AG04450 (cell line): Measurements from ENCODE around the gene ARMC10. TPM values are rescaled to one million over a fixed set of nuclear protein-coding genes. Genes with fewer than 3 reads are reported as not detected.
"Not testable (repeated sequence)": the region's sequence is repeated elsewhere in the genome, so short reads cannot be mapped to it uniquely, and the experiment has no call there.

Source experiments
- CTCF ChIA-PET: fragments of 300-600, 350-600 bp; formaldehyde crosslinking; extraction: SDS; loops from one replicate; lab custom pipeline; 2022; ENCODE audit warnings: antibody characterized with exemption, inconsistent platforms; lab: Charles Lee
- POLR2A ChIA-PET: fragments of 350-600 bp; formaldehyde crosslinking; extraction: SDS; loops from one replicate; lab custom pipeline; 2021; ENCODE audit warnings: antibody characterized with exemption, inconsistent platforms; lab: Yijun Ruan, JAX
- DNase-seq: peaks from one replicate; pipeline ENCODE4 v3.0.0-alpha.2; 2011; ENCODE audit warnings: low read depth, low spot score
- H3K27ac ChIP-seq: one replicate; pipeline ENCODE4 v1.5.1; 2012; ENCODE audit warnings: low read depth, low read length, control low read depth
- H3K27me3 ChIP-seq: one replicate; pipeline ENCODE4 v1.6.0; 2012; ENCODE audit warnings: low read length; ENCODE audit not compliant: control insufficient read depth, insufficient read depth
- H3K4me3 ChIP-seq: 2 replicates; pipeline ENCODE4 v1.5.1; 2011; ENCODE audit warnings: mild to moderate bottlenecking, low read depth, low read length, control low read depth
- H3K9me3 ChIP-seq: 2 replicates; pipeline ENCODE4 v1.5.1; 2012; ENCODE audit warnings: low read length; ENCODE audit not compliant: control insufficient read depth, insufficient read depth
- CTCF ChIP-seq: IDR thresholded peaks from 2 replicates; pipeline ENCODE4 v1.5.1; 2011; ENCODE audit warnings: low read depth, low read length, control low read depth, inconsistent platforms
- polyA plus RNA-seq: library from polyadenylated mRNA; depleted of rRNA; stranded (reverse); fragments of >200 nt; gene quantifications from 2 replicates; pipeline ENCODE4 v1.2.3, GENCODE V29; 2011

Gene ARMC10
- polyA plus RNA-seq, 1 experiment: 54.9 TPM

- Histone ChIP-seq H3K4me3 (no peak overlapping the region), H3K27ac (no peak overlapping the region), H3K27me3 (no peaks in the 10 kb centered on the region), H3K9me3 (peaks cover 6% of the 10 kb centered on the region; the same call in 1 of the 2 replicates)
- TF ChIP-seq CTCF: no peak
- CTCF ChIA-PET: no interaction called here
- DNase-seq: no peak
- POLR2A ChIA-PET: no interaction called here
Observed at GRCh38 chr7:103037476-103037822, 37.5 kb upstream of the ARMC10 start.

DNA sequence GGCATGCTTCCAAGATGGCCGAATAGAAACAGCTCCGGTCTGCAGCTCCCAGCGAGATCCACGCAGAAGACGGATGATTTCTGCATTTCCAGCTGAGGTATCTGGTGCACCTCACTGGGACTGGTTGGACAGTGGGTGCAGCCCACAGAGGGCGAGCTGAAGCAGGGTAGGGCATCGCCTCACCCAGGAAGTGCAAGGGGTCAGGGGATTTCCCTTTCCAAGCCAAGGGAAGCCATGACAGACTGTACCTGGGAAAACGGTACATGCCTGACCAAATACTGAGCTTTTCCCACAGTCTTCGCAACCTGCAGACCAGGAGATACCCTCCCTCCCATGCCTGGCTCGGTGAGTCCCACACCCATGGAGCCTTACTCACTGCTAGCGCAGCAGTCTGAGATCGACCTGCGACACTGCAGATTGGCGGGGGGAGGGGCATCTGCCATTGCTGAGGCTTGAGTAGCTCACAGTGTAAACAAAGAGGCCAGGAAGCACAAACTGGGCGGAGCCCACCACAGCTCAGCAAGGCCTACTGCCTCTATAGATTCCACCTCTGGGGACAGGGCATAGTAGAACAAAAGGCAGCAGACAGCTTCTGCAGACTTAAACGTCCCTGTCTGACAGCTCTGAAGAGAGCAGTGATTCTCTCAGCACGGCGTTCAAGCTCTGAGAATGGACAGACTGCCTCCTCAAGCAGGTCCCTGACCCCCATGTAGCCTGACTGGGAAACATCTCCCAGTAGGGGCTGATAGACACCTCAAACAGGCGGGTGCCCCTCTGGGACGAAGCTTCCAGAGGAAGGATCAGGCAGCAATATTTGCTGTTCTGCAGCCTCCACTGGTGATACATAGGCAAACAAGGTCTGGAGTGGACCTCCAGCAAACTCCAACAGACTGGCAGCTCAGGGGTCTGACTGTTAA, 36.9 kb upstream of the ARMC10 start:
- CTCF ChIA-PET, POLR2A ChIA-PET, H3K9me3 ChIP-seq, H3K4me3 ChIP-seq, H3K27ac ChIP-seq, DNase-seq, H3K27me3 ChIP-seq: not testable (repeated sequence)

DNA sequence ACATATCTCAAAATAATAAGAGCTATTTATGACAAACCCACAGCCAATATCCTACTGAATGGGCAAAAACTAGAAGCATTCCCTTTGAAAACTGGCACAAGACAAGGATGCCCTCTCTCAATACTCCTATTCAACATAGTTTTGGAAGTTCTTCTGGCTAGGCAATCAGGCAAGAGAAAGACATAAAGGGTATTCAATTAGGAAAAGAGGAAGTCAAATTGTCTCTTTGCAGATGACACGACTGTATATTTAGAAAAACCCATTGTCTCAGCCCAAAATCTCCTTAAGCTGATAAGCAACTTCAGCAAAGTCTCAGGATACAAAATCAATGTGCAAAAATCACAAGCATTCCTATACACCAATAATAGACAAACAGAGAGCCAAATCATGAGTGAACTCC, 33.1 kb upstream of the ARMC10 start:
- H3K27me3 ChIP-seq, H3K4me3 ChIP-seq, DNase-seq, H3K27ac ChIP-seq, POLR2A ChIA-PET, H3K9me3 ChIP-seq: not testable (repeated sequence)
- CTCF ChIA-PET: interaction anchor here (0.6 kb wide), 1 partner anchor 25 kb away, joined by 4 read pairs; no protein-coding TSS in a partner anchor

GRCh38 chr7:103048833-103049232, 26.1 kb upstream of the ARMC10 start:
- Histone ChIP-seq H3K27me3 (no peaks in the 10 kb centered on the region), H3K27ac (no peak overlapping the region), H3K4me3 (no peak overlapping the region), H3K9me3 (peaks cover 9% of the 10 kb centered on the region; the same call in 1 of the 2 replicates)
- DNase-seq: no peak
- TF ChIP-seq CTCF: no peak
- ChIA-PET POLR2A (no interaction called here), CTCF (interaction anchor here (3.0 kb wide), 1 partner anchor 13 kb away, joined by 8 read pairs; no protein-coding TSS in a partner anchor)

DNA sequence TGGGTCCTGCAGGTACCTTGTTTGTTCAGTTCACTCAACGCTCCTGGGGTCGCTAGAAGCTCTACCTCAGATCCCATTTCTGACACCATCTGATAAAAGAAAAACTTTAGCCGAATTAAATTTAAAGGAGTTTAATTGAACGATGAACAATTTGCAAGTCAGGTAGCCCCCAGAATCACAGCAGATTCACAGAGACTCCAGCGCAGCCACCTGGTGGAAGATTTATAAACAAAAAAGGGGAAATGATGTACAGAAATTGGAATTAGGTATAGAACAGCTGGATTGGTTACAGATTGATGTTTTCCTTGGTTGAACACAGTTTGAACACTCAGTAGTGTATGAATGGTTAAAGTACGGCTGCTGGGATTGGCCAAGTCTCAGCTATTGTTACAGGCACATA, 23.4 kb upstream of the ARMC10 start:
- no peak for DNase-seq
- POLR2A ChIA-PET: no interaction called here
- CTCF ChIA-PET: interaction anchor here (1.0 to 2.8 kb wide), 2 partner anchors 11 to 293 kb away, joined by 3 to 18 read pairs; no protein-coding TSS in a partner anchor
- no peak overlapping the region for H3K4me3 ChIP-seq
- no peak overlapping the region for H3K27ac ChIP-seq
- no peak for TF ChIP-seq CTCF
- H3K9me3 ChIP-seq: peaks cover 9% of the 10 kb centered on the region; the same call in 1 of the 2 replicates
- no peaks in the 10 kb centered on the region for H3K27me3 ChIP-seq

DNA sequence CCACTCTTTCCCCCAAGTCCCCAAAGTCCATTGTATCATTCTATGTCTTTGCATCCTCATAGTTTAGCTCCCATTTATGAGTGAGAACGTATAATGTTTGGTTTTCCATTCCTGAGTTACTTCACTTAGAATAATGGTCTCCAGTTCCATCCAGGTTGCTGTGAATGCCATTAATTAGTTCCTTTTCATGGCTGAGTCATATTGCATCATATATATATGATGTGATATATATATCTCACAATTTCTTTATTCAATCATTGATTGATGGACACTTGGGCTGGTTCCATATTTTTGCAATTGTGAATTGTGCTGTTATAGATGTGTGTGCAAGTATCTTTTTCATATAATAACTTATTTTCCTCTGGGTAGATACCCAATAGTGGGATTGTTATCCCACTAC, 18.9 kb upstream of the ARMC10 start:
- CTCF ChIA-PET, POLR2A ChIA-PET, H3K9me3 ChIP-seq, H3K27ac ChIP-seq, DNase-seq, H3K4me3 ChIP-seq, H3K27me3 ChIP-seq: not testable (repeated sequence)
